ENCODE measurements around the gene PPP1CA. TPM values are rescaled to one million over a fixed set of nuclear protein-coding genes. Genes with fewer than 3 reads are reported as not detected.

PPP1CA gene
- 347 and 352 TPM in 2 replicates for total RNA-seq

DNA sequence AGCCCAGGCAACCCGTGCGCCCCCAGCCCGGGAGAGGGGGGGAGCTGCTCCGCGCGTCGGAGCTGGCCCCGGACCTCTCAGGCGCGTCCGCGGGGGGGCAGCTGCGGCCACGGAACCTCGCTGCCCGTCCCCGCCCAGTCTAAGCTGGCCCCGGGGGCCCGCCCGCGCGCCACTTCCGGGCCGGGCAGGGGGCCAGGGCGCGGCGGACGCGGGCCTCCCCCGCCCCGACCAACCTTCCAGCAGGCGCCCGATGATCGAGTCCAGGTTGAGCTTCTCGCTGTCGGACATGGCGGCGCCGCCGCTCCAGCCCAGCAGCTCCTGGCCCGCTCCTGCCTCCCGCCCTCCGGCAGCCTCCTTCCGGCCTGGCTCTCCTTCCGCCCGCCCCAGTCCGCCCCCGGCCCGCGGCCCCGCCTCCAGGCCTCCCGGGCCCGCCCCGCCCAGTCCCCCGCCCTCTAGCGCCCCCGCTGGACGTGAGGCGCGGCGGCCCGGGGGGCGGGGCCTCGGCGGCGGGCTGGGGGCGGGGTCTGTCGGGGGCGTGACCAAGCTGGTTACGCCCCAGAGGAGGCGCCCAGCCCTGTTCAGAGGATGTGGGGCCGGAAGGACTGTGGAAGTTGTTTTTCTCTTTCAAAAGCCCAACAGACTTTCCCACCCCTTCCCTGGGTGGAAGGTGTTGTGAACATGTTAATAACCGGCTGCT, at the start of gene PPP1CA:
TSS of gene PPP1CA (minus strand) at position 364 of the 697 bp plus-strand sequence. CDS start at position 288, 76 bp downstream.
- intact Hi-C loops (cut with micrococcal nuclease), result loop anchor here (1.0 to 2.0 kb wide), 8 partner anchors 9 to 559 kb away; partner anchors contain the start of genes CDK2AP2, PTPRCAP, RCE1 and TMEM134

DNA sequence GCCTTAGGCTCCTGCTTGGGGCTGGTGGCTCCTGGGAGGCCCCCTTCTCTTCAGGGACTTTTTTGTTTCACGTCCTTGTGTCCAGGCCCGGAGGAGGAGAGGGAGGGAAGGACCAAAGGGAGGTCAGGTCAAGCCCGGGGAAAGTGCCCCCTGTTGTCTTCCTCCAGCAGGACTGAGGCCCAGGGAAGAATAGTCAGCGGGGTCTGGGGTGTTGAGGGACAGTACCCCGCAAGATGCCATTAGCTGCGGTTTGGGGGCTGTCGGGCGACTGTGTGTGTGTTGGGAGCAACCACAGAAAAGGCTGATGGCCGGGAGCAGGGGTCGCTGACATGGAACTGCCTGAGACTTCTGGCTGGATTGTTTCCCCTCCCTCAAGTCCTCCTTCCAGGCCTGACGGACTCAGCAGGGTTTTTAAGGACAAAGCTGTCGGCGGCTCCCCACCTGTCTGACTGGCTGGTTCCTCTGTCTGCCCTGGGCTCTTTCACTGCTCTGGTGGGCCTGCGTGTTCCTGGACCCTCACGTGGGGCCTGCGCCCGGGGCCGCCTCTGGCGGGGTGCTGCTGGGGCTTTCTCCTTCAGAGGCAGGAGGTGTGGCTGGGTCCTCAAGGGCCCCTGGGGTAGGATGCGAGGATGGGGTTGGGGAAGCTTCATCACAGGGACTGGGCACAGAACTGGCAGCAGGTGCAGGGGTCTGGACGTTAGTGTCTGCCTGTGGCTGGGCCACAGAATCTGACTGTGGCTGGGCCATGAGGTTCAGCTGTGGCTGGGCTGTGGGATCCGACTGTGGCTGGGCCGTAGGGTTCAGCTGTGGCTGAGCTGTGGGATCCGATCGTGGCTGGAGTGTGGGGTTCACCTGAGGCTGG, 49.4 kb upstream of the PPP1CA start:
- intact Hi-C loops (cut with micrococcal nuclease), result no loop called here

DNA sequence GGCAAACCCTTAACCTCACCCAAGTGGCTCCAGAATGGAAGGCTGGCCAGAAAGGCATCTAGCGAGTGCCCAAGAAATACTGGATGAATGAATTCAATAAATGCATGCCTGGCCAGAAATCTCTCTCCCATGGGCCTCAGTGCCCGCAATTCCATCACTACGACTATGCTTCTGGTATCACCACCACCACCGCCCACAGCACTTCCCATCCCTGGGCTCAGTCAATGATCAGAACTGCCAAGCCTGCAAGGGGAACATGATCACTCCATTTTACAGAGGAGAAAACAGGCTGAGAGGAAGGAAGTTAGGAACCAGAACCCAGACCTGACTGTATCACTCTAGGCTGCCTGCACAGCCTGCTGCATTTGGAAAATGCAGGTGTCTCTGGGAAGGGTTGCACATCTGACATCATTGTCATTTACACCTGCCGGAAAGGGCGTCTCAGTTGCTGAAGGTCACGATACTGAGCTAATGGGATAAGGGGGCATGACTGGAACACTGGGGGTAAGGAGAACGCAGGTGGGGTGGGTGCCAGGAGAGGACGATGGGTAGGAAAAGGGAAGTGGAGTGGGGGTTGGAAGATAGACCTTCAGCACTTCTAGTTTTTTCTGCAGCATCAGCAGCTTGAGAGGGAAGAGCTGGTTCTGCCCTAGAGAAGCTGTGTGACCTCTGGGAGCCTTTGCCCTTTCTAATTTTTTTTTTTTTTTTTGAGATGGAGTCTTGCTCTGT, 47.6 kb upstream of the PPP1CA start:
- intact Hi-C loops (cut with micrococcal nuclease), result no loop called here

DNA sequence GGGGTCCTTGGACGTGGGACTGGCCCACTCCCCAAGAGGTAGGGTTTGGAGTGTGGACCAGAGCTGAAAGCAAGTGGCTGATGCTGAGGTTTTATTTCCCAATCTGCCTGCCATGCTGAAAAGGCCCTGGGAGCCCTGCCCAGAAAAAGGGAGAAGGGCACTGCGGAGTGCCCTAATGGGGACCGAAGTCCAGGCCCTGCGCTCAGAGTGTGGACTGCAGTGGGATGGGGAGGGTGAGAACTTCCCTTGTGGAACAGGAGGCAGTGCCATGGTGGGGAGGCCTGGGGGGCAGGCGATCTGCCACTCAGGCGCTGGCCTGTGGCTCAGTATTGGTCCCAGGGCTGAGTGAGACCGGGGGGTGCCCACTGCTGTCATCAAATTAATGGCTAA, 46.6 kb upstream of the PPP1CA start:
- intact Hi-C loops (cut with micrococcal nuclease), result no loop called here

DNA sequence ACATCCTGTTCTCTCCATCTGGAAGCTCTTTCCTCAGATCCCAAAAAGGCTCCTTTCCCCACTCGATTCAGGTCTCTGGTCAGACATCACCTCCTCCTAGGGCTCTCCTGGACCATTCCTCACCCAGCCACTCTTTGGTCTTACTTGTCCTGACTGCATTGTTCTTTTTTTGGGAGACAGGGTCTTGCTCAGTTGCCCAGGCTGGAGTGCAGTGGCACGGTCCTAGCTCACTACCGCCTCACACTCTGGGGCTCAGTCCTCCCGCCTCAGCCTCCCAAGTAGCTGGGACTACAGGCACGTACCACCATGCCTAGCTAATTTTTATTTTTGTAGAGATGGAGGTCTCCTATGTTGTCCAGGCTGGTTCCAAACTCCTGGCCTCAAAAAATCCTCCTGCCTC, 43.9 kb upstream of the PPP1CA start:
- intact Hi-C loops (cut with micrococcal nuclease), result no loop called here

DNA sequence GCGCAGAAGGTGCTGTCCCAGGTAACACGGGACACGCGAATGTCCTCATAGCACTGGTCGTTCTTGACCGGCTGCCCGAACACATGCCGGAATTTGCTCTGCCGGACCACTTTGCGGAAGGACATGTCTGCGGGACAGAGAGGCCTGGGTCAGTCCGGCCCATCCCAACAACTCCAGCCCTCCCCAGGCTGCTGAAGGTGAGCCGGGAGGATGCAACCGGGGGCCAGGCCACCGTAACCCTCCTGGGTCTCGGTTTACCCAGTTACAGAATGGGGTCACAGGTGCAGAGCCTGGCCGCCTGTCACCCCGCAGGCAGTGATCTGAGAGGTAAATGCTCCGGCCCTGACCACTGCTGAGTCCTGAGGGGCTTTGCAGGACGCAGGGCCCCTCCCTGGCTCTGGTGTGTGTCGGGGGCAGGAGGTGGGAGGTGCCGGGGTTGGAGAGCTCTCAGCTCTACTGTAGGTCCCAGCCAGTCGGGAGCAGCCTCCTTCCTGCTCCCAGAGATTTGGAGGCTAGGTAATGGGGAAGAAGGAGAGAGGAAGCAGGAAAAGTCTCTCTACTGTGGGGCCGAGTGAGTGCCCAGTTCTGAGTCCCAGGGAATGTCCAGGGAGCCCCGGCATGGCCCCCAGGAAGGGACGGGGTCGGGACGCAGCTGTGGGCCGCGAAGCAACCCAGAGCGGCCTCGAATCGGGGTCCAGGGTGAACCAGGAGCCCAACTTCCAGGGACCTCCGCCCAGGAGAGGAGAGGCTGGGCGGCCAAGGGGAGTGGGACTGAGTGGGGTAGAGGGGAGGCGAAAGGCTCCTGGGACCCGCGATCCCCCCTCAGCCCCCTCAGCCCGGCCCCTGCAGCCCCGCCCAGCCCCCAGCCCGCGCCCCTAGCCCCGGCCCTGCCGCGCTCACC, 41.1 kb upstream of the PPP1CA start:
- intact Hi-C loops (cut with micrococcal nuclease), result no loop called here

DNA sequence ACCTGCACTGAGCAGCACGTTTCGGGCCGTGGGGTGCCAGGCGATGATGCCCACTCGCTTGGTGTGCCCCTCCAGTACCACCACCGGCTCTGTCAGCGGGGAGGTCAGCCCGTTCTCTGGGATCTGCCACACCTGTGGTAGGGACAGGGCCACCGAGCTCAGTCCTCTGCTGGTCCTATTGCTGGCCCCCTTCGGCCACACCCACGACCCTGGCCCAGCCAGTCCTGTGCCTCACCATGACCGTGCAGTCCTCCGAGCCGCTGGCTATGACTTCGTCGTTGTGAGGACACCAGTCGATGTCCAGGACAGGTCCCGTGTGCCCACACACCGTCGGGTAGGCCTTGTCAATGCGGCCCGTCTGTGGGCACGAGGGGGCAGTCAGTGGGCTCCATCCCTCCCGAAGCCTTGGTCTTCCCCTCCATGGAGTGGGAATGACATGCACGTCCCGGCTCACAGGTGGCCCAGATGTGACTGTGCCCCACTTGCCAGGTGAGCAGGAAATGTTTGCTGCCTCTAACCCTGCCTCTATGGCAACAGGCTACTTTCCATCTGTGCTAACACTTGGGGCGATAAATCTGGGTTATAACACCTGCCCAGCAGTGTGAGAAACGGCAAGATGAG, 40.2 kb upstream of the PPP1CA start:
- intact Hi-C loops (cut with micrococcal nuclease), result no loop called here

DNA sequence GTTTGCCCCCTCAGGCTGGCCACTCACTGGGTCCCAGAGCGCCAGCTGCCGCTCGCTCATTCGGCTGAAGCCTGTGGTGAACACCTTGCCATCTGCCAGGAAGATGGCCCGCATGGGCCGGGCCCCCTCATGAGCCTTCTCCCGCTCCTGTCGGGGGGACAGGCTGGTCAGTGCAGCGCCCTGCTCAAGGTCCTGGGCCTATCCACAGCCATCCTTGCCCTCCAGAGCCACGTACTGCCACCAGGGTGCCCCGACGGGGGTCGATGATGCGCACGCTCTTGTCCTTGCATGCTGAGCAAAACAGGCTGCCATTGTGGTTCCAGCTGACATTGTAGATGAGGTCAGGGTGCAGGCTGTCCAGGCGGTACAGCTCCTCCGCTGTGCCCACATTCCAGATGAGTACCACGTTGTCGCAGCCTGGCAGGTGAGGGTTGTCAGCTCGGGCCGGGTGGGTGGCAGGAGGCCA, 39.5 kb upstream of the PPP1CA start:
- intact Hi-C loops (cut with micrococcal nuclease), result no loop called here

DNA sequence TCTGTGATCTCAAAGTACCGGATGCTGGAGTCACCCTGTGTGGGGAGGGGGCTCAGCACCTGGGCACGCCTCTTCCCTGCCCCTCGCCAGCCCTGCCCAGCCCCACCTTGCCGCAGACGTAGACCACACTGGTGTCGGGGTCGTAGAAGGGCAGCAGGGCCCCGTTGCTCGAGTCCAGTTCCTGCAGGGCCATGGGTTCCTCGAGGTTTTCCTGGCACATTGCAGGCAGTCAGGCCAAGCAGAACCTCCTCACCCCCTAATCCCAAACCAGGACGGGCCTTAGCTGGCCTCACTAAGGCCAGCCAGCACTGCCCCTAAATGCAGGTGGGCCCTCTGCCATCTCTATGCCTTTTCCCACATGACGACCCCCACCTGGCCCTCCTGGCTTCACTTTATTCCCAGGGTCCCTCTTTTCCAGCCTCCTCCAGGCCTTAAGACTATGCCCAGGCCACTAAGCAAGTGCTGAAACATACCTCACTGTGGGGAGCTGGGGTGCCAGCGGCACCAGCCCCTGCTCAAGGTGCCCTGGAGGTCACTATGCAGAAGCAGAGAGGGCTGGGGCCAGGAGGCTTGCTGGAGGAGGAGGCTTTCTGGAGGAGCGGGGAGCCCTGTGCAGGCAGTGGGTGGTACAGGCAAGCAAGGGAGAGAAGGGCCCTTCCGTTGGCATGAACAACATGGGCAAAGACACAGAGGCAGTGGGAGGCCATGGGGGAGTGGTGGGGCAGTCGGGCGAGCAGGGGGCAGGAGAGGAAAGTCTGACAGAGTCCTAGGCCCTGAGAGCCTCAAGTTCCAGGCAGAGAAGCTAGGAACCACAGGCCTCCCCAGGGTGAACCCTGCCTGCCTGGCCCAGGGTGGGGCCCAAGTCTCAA, 38.8 kb upstream of the PPP1CA start:
- intact Hi-C loops (cut with micrococcal nuclease), result no loop called here

DNA sequence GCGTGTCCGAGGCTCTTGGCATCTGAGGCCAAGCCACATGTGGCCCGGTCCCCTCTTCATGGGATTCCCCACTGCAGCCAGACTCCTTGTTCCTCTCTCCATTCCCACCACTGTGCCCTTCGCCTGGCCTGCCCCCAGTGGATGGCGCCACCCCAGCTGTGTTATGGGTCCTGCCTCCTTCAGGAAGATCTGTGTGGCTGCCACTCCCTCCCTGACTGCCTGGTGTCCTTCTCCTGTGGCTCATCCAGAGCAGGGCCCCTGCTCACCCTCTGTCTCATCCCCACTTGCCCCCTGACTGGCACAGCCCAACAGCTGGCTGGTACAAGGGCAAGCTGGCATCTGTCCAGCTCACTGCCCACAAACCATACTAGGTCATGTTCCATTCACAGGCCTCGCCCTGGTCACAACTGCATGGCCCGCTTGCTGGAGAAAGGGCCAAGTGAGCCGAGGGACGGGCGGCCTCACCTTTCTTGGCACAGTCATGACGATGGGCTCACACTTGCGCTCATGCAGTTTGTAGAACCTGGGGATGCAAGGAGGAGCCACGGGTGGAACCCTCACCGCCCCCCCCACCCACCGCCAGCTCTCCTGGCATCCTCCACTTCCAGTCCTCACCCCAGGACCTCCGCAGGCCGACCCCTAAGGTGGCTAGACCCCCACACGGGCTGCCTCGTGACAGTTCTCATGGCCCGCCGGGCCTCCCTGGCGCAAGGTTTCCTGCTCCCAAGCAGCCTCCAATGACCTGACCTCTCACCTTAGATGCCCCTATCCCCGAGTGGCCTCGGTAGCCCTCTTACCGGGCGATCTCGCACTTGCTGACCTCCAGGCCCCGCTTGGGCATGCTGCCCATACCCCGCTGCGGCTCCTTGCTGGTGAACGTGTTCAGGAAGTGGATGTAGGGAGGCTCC, 37.9 kb upstream of the PPP1CA start:
- intact Hi-C loops (cut with micrococcal nuclease), result loop anchor here (1.0 to 2.0 kb wide), 2 partner anchors 45 to 167 kb away; partner anchors contain the start of gene NDUFV1

DNA sequence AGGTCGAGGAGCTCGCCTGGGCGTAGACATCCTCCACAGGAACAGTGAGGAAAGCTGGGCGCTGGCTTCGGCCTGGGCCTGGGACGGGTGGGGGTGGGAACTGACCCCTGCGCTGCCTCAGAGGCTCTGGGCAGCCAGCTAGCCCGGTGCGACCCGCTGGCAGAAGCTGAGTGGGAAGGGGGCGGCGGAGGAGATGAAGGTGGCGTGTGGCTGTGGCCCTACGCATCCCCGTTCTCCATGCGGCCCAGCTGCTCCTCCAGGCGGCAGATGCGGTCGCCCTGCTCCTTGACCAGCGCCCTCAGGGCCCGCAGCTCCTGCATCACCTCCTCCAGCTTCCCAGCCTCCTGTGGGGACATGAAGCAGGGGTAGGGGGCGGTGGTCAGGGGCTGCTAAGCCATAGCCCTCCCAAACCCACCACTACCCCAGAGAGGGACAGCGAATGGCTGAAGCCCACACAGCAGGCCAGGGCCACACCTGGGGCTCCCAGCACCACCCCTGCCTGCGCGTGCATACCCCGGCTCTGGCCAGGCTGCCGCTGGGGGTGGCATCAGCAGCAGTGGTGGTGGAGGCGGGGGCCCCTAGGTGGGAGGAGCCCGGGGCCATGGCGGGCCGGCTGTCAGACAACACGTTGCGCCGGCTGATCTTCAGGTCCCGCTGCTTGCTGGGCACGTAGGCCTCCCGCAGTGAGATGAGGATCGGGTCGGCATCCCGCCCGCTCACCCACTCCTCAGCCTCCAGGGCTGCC, 36.7 kb upstream of the PPP1CA start:
- intact Hi-C loops (cut with micrococcal nuclease), result loop anchor here (1.0 to 2.0 kb wide), 3 partner anchors 8 to 46 kb away; partner anchors contain the start of gene TMEM134

DNA sequence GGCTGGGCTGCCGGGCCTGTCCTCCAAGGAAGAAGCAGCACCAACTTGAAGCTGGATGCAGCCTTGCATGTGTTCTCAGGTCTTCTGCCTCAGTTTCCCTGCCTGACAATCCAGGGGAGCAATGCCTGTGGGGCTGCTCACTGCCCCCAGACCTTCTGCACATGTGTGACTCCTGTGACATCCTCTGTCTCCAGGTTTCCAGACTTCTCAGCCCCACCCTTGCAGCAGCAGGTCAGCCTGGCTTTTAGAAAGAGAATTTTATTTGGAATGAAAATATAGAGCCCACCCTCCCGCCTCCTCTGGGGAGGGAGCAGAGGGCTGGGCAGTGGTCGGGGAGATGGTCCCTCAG, 36.1 kb upstream of the PPP1CA start:
- intact Hi-C loops (cut with micrococcal nuclease), result loop anchor here (1.0 to 2.0 kb wide), 6 partner anchors 9 to 69 kb away; partner anchors contain the start of gene TMEM134

DNA sequence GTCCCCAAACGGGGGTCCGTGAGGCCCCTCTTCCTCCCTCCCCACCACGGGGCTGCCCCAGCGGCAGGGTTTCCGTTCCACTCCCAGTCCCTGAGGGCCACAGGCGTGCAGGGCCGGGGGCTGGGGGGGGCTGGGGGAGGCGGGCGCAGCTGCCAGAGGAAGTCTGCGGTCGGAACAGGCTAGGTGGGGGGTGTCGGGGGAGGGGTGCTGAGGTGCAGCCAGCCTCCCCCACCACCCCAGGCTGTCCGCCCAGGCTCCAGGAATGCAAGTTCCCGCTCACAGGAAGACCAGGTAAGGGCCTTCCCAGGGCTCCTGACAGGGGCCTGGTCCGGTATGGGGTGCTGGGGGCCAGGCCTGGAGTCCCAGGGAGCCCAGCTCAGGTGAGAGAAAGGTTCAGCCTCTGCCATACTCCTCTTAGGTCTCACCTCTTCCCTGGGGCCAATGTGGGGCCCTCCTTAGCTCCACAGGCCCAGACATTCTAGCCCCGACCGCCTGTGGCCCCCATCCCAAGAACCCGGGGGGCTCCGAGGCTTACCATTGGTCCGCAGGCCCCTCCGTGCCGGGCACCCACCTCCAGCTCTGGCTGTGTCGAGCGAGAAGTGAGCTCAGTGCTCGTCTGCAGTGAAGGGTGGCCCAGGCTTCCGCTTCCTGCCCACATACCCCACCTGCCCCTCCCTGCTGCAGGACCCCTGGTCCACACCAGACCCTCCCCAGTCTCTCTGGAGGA, 35.6 kb upstream of the PPP1CA start, which contains the start of gene PTPRCAP:
TSS of gene PTPRCAP (minus strand) at position 601 of the 727 bp plus-strand sequence. CDS start at position 538, 63 bp downstream.
- intact Hi-C loops (cut with micrococcal nuclease), result loop anchor here (1.0 kb wide), 3 partner anchors 27 to 69 kb away; no protein-coding TSS in a partner anchor

DNA sequence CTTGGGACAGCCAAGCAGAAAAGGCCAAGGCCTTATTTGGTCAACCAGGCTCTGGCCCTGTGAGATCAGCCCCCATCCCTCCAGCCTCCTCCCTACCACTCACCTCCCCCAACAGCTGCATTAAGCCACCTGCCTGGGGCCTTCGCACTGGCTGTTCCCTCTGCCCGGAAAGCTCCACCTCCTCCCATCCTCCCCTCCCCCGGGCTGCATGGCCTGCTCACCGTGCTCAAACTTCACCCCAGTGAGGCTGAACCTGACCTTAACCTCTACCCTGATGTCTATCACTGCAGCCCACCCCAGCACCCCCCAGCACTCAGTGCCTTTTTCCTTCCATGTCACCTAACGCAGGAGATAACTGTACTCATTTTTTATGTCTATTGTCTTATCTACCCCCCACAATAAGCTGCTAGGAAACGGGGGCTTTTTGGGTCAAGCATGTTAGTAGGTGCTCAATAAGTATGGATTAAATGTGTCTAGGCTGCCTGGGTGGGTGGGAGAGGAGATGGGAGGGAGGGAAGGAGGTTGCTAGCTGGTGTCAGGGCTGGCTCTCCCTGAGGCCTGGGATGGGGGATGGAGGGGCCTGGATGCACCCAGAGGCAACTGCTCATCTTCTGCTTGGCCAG, 34.9 kb upstream of the PPP1CA start:
- intact Hi-C loops (cut with micrococcal nuclease), result loop anchor here (1.0 kb wide), 4 partner anchors 8 to 70 kb away; partner anchors contain the start of gene RPS6KB2

DNA sequence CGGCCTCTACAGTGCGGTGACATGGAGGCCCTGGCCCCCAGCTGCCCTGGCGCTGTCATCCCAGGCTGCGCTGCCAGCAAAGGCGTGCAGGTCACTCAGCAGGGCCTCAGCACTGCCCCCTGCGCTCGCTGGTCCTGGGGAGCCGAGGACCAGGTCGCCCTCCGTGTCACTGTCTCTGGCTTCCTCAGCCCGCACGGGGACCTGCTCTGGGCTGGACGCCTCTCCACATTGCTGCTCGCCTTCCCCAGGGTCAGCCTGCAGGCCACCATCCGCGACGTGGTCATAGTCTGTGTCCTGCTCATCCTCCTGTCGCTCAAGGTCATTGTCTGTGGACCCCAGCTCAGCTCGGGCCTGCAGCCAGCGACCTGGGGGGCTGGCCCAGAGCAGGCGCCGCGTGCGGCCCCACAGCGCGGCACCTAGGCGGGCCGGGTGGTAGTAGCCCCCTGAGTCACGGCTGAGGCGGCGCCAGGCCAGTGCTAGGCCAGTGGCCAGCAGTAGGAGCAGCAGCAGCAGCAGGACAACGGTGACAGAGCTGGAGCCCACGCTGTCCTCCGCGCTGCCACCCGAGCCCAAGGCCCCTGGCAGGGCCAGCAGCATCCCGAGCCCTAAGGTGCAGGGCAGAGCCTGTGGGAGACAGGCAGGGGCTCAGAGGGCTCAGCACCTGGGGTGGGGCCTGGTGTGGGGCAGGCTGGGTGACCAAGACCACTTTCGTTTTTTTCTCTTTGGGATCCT, 34.2 kb upstream of the PPP1CA start:
- intact Hi-C loops (cut with micrococcal nuclease), result loop anchor here (1.0 kb wide), 1 partner anchor 8 kb away; the partner anchor contains the start of gene RPS6KB2

Measured in T-helper 1 cell treated with Interleukin-12 subunit alpha and Interleukin-12 subunit beta and Interleukin-4 antibody, amounts not matched to agents 30 ng/mL and 1 ng/mL, for 36 hours (primary cell).